ENCODE results near the gene RELL1.

GRCh38 chr4:37599092-37599790, 86.9 kb downstream of the RELL1 start:
- no peak for TF ChIP-seq CTCF (IDR thresholded peaks at IDR 0.05)
- TF ChIP-seq POLR2AphosphoS5 (IDR thresholded peaks at IDR 0.05): no peak
- no peak for TF ChIP-seq POLR2A (IDR thresholded peaks at IDR 0.05; ENCODE audit: low read depth)

Measured in esophagus muscularis mucosa (tissue), 3 donors.